Bronchial epithelial cell (primary cell): ENCODE data around the gene ARRB1. TPM values are rescaled to one million over a fixed set of nuclear protein-coding genes. Genes with fewer than 3 reads are reported as not detected.

ENCODE experiments used
- DNase-seq: peaks from one replicate; pipeline ENCODE4 v3.0.0-alpha.2; 2010; ENCODE audit warnings: low read depth
- FAIRE-seq: peaks from 2 replicates; lab custom pipeline; 2011; peaks lifted over from hg19 to GRCh38; lab: Jason Lieb, UNC
- H3K27me3 ChIP-seq: 2 replicates; pipeline ENCODE4 v1.5.1; 2011; ENCODE audit warnings: low read length; ENCODE audit not compliant: control insufficient read depth, insufficient read depth
- H3K36me3 ChIP-seq: 2 replicates; pipeline ENCODE4 v1.5.1; 2011; ENCODE audit warnings: low read length; ENCODE audit not compliant: control insufficient read depth, insufficient read depth
- H3K4me3 ChIP-seq: 2 replicates; pipeline ENCODE4 v1.5.1; 2011; ENCODE audit warnings: mild to moderate bottlenecking, low read depth, low read length, control low read depth
- CTCF ChIP-seq: IDR thresholded peaks from 2 replicates; pipeline ENCODE4 v1.5.1; 2011; ENCODE audit warnings: mild to moderate bottlenecking, moderate library complexity, low read length, control low read depth, inconsistent platforms; ENCODE audit not compliant: insufficient read depth, severe bottlenecking
- total RNA-seq: library from RNA; depleted of rRNA; stranded (reverse); fragments of >200 nt; gene quantifications from 2 replicates; pipeline ENCODE4 v1.2.1, GENCODE V29; 2014

The ARRB1 gene
- total RNA-seq, 1 donor from 2014 or later: 0.26 TPM

- FAIRE-seq (no peak), DNase-seq (no peak)
- Histone ChIP-seq H3K4me3 (no peak overlapping the region), H3K27me3 (peaks cover 2% of the 10 kb centered on the region), H3K36me3 (no peaks in the 10 kb centered on the region)
- TF ChIP-seq CTCF: no peak
Measured at GRCh38 chr11:75260396-75261170, 90.9 kb downstream of the ARRB1 start.

GRCh38 chr11:75254326-75254725, 97.1 kb downstream of the ARRB1 start:
- no peaks in the 10 kb centered on the region for H3K36me3 ChIP-seq
- DNase-seq (no peak), FAIRE-seq (no peak)
- H3K27me3 ChIP-seq: peaks cover 2% of the 10 kb centered on the region
- TF ChIP-seq CTCF: no peak
- no peak overlapping the region for H3K4me3 ChIP-seq

GRCh38 chr11:75249704-75250103, 101.8 kb downstream of the ARRB1 start:
- DNase-seq: no peak
- Histone ChIP-seq H3K36me3 (no peaks in the 10 kb centered on the region), H3K27me3 (peaks cover 1% of the 10 kb centered on the region), H3K4me3 (no peak overlapping the region)
- no peak for TF ChIP-seq CTCF
- no peak for FAIRE-seq

- H3K27me3 ChIP-seq: peaks cover 1% of the 10 kb centered on the region
- FAIRE-seq (no peak), DNase-seq (no peak)
- no peak for TF ChIP-seq CTCF
- no peaks in the 10 kb centered on the region for H3K36me3 ChIP-seq
- H3K4me3 ChIP-seq: no peak overlapping the region
Measured at GRCh38 chr11:75248924-75249256, 102.6 kb downstream of the ARRB1 start.

GRCh38 chr11:75246671-75247350, 104.7 kb downstream of the ARRB1 start:
- Histone ChIP-seq H3K36me3 (no peaks in the 10 kb centered on the region), H3K4me3 (no peak overlapping the region), H3K27me3 (peaks cover 11% of the 10 kb centered on the region)
- no peak for DNase-seq
- no peak for TF ChIP-seq CTCF
- FAIRE-seq: no peak
